ENCODE results near the gene CACNA1H.

DNA sequence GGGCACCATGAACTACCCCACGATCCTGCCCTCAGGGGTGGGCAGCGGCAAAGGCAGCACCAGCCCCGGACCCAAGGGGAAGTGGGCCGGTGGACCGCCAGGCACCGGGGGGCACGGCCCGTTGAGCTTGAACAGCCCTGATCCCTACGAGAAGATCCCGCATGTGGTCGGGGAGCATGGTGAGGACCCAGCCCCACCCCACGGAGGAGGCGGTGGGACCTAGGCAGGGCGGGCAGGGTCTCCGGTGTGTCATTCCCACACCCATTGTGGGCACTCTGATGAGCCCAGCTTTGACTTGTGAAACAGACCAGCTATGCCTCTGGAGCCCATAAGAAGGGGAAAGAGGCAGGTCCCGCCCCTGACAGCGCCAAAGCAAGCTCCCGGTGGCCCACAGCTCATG lies 49.4 kb downstream of the CACNA1H start:
- TF ChIP-seq POLR2A (IDR thresholded peaks at IDR 0.05; ENCODE audit: low read depth, low read length): no peak
- TF ChIP-seq POLR2AphosphoS5 (IDR thresholded peaks at IDR 0.05; ENCODE audit: low read depth, low read length): no peak
